Body of pancreas (tissue), 4 donors: Measurements from ENCODE around the gene IFNK.

Source experiments
- POLR2A ChIP-seq, 3 donors: fragments of 450-650 bp; IDR thresholded peaks; one replicate each; pipeline ENCODE4 v1.6.1; 2016; ENCODE audit warnings: antibody characterized with exemption in 3 of 3, mild to moderate bottlenecking in 2 of 3
- TF ChIP-seq, protein P1 (sequence below), 7 experiments: fragments of 450-650 bp in 4 of 7; fragments of 200-600 bp in 3 of 7; sonication (generic) in 3 of 7; IDR thresholded peaks; one replicate each; pipeline ENCODE4 v1.5.1; 2016 to 2019; ENCODE audit warnings: antibody characterized with exemption in 7 of 7

DNA sequence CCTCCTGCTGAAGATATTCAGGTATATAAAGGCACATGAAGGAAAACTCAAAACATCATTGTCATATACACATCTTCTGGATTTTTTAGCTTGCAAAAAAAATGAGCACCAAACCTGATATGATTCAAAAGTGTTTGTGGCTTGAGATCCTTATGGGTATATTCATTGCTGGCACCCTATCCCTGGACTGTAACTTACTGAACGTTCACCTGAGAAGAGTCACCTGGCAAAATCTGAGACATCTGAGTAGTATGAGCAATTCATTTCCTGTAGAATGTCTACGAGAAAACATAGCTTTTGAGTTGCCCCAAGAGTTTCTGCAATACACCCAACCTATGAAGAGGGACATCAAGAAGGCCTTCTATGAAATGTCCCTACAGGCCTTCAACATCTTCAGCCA, at the start of gene IFNK:
- TF ChIP-seq, protein P1, sequence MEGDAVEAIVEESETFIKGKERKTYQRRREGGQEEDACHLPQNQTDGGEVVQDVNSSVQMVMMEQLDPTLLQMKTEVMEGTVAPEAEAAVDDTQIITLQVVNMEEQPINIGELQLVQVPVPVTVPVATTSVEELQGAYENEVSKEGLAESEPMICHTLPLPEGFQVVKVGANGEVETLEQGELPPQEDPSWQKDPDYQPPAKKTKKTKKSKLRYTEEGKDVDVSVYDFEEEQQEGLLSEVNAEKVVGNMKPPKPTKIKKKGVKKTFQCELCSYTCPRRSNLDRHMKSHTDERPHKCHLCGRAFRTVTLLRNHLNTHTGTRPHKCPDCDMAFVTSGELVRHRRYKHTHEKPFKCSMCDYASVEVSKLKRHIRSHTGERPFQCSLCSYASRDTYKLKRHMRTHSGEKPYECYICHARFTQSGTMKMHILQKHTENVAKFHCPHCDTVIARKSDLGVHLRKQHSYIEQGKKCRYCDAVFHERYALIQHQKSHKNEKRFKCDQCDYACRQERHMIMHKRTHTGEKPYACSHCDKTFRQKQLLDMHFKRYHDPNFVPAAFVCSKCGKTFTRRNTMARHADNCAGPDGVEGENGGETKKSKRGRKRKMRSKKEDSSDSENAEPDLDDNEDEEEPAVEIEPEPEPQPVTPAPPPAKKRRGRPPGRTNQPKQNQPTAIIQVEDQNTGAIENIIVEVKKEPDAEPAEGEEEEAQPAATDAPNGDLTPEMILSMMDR (IDR thresholded peaks at IDR 0.05), result no peak
- TF ChIP-seq POLR2A (IDR thresholded peaks at IDR 0.05), result no peak
